Activated CD4-positive, alpha-beta T cell treated with anti-CD3 and anti-CD28 coated beads, Interleukin-2, amount 10 ng/mL, durations not matched to agents 7 days and 5 days (primary cell): ENCODE data around the gene SLC25A48. TPM values are rescaled to one million over a fixed set of nuclear protein-coding genes. Genes with fewer than 3 reads are reported as not detected.

Source experiments
- CTCF ChIA-PET: fragments of 350-600 bp; sonication (Branson Sonifier 250); formaldehyde crosslinking; loops from one replicate; lab custom pipeline; 2021; ENCODE audit warnings: antibody characterized with exemption; lab: Charles Lee
- POLR2A ChIA-PET: fragments of 350-600 bp; sonication (Branson Sonifier 250); formaldehyde crosslinking; loops from one replicate; lab custom pipeline; 2021; ENCODE audit warnings: antibody characterized with exemption; lab: Charles Lee
- DNase-seq: peaks from one replicate; pipeline ENCODE4 v3.0.0-alpha.2; 2020
- H3K27ac Mint-ChIP-seq: one replicate; pipeline ENCODE4 v1.8.0; 2021; ENCODE audit warnings: mild to moderate bottlenecking, moderate library complexity, mixed read lengths
- H3K27me3 Mint-ChIP-seq: one replicate; pipeline ENCODE4 v1.8.0; 2021; ENCODE audit warnings: mixed read lengths
- H3K36me3 Mint-ChIP-seq: one replicate; pipeline ENCODE4 v1.8.0; 2021; ENCODE audit warnings: low read depth, mixed read lengths
- H3K4me1 Mint-ChIP-seq: one replicate; pipeline ENCODE4 v1.8.0; 2021; ENCODE audit warnings: mixed read lengths
- H3K4me3 Mint-ChIP-seq: one replicate; pipeline ENCODE4 v1.8.0; 2021; ENCODE audit warnings: mild to moderate bottlenecking, moderate library complexity, mixed read lengths
- H3K9me3 Mint-ChIP-seq: one replicate; pipeline ENCODE4 v1.8.0; 2021; ENCODE audit warnings: mixed read lengths
- total RNA-seq, 2 experiments: library from RNA; stranded (reverse); gene quantifications; one replicate each; pipeline ENCODE4 v1.2.3, GENCODE V29; 2021

SLC25A48 gene
- total RNA-seq, 2 experiments from 2014 or later = not detected

GRCh38 chr5:135895474-135896006, 61.1 kb downstream of the SLC25A48 start, which contains the start of gene IL9:
TSS of gene IL9 (minus strand) at chr5:135895841. CDS start at chr5:135895816, 25 bp downstream.
- Mint-ChIP-seq H3K4me3 (no peak within 1 kb of the TSS), H3K9me3 (no peaks in the 10 kb centered on the region), H3K4me1 (peaks cover 5% of the 10 kb centered on the region), H3K27ac (no peak within 1 kb of the TSS), H3K27me3 (peaks cover 45% of the 10 kb centered on the region), H3K36me3 (no peaks in the 10 kb centered on the region)
- no peak for DNase-seq
- CTCF ChIA-PET = no interaction called here
- POLR2A ChIA-PET = no interaction called here

- Mint-ChIP-seq H3K27me3 (peaks cover 45% of the 10 kb centered on the region), H3K27ac (no peak overlapping the region), H3K36me3 (no peaks in the 10 kb centered on the region), H3K4me1 (no peaks in the 10 kb centered on the region), H3K4me3 (no peak overlapping the region), H3K9me3 (no peaks in the 10 kb centered on the region)
- ChIA-PET POLR2A (no interaction called here), CTCF (no interaction called here)
- DNase-seq = no peak
These were observed 64.2 kb downstream of the SLC25A48 start for GRCh38 chr5:135898651-135899050.

GRCh38 chr5:135900276-135900675, 65.8 kb downstream of the SLC25A48 start:
- ChIA-PET CTCF (no interaction called here), POLR2A (no interaction called here)
- H3K9me3 Mint-ChIP-seq = no peaks in the 10 kb centered on the region
- H3K27ac Mint-ChIP-seq = no peak overlapping the region
- no peak for DNase-seq
- no peaks in the 10 kb centered on the region for H3K4me1 Mint-ChIP-seq
- H3K36me3 Mint-ChIP-seq = no peaks in the 10 kb centered on the region
- H3K27me3 Mint-ChIP-seq = peaks cover 40% of the 10 kb centered on the region
- no peak overlapping the region for H3K4me3 Mint-ChIP-seq

- CTCF ChIA-PET = no interaction called here
These were observed 67.2 kb downstream of the SLC25A48 start for GRCh38 chr5:135901633-135902032.

GRCh38 chr5:135905144-135905543, 70.7 kb downstream of the SLC25A48 start:
- Mint-ChIP-seq H3K4me3 (no peak overlapping the region), H3K36me3 (no peaks in the 10 kb centered on the region), H3K9me3 (no peaks in the 10 kb centered on the region), H3K4me1 (no peaks in the 10 kb centered on the region), H3K27me3 (peaks cover 20% of the 10 kb centered on the region), H3K27ac (no peak overlapping the region)
- POLR2A ChIA-PET = no interaction called here
- DNase-seq = no peak
- CTCF ChIA-PET = no interaction called here

More at GRCh38 chr5:135901633-135902032, 67.2 kb downstream of the SLC25A48 start:
- no peaks in the 10 kb centered on the region for H3K36me3 Mint-ChIP-seq
- POLR2A ChIA-PET = no interaction called here
- no peaks in the 10 kb centered on the region for H3K4me1 Mint-ChIP-seq
- H3K9me3 Mint-ChIP-seq = no peaks in the 10 kb centered on the region
- no peak overlapping the region for H3K4me3 Mint-ChIP-seq
- no peak overlapping the region for H3K27ac Mint-ChIP-seq
- H3K27me3 Mint-ChIP-seq = peaks cover 31% of the 10 kb centered on the region
- no peak for DNase-seq

- ChIA-PET CTCF (no interaction called here), POLR2A (no interaction called here)
- DNase-seq = no peak
- H3K27ac Mint-ChIP-seq = no peak overlapping the region
- no peaks in the 10 kb centered on the region for H3K36me3 Mint-ChIP-seq
- no peak overlapping the region for H3K4me3 Mint-ChIP-seq
- H3K9me3 Mint-ChIP-seq = no peaks in the 10 kb centered on the region
- peaks cover 44% of the 10 kb centered on the region for H3K27me3 Mint-ChIP-seq
- H3K4me1 Mint-ChIP-seq = no peaks in the 10 kb centered on the region
These were observed 79.5 kb downstream of the SLC25A48 start for GRCh38 chr5:135913713-135914626.

GRCh38 chr5:135915466-135916001, 81.1 kb downstream of the SLC25A48 start:
- ChIA-PET POLR2A (no interaction called here), CTCF (no interaction called here)
- Mint-ChIP-seq H3K27me3 (peaks cover 45% of the 10 kb centered on the region), H3K4me3 (no peak overlapping the region), H3K27ac (no peak overlapping the region), H3K4me1 (no peaks in the 10 kb centered on the region), H3K9me3 (no peaks in the 10 kb centered on the region), H3K36me3 (no peaks in the 10 kb centered on the region)
- DNase-seq = no peak

GRCh38 chr5:135916638-135917263, 82.3 kb downstream of the SLC25A48 start:
- CTCF ChIA-PET = no interaction called here
- Mint-ChIP-seq H3K4me3 (no peak overlapping the region), H3K27me3 (peaks cover 42% of the 10 kb centered on the region)

GRCh38 chr5:135920199-135920598, 85.7 kb downstream of the SLC25A48 start:
- no peaks in the 10 kb centered on the region for H3K4me1 Mint-ChIP-seq
- H3K27me3 Mint-ChIP-seq = peaks cover 42% of the 10 kb centered on the region
- no peaks in the 10 kb centered on the region for H3K36me3 Mint-ChIP-seq
- H3K9me3 Mint-ChIP-seq = no peaks in the 10 kb centered on the region
- ChIA-PET POLR2A (no interaction called here), CTCF (interaction anchor here (0.6 kb wide), 1 partner anchor 24 kb away, joined by 3 read pairs; no protein-coding TSS in a partner anchor)
- H3K27ac Mint-ChIP-seq = no peak overlapping the region
- no peak for DNase-seq
- no peak overlapping the region for H3K4me3 Mint-ChIP-seq

More at GRCh38 chr5:135916638-135917263, 82.3 kb downstream of the SLC25A48 start:
- POLR2A ChIA-PET = no interaction called here
- H3K36me3 Mint-ChIP-seq = no peaks in the 10 kb centered on the region
- no peaks in the 10 kb centered on the region for H3K4me1 Mint-ChIP-seq
- no peak for DNase-seq
- H3K9me3 Mint-ChIP-seq = no peaks in the 10 kb centered on the region
- H3K27ac Mint-ChIP-seq = no peak overlapping the region

- CTCF ChIA-PET = no interaction called here
- H3K27me3 Mint-ChIP-seq = peaks cover 44% of the 10 kb centered on the region
- no peaks in the 10 kb centered on the region for H3K9me3 Mint-ChIP-seq
- POLR2A ChIA-PET = no interaction called here
- no peak for DNase-seq
- H3K27ac Mint-ChIP-seq = no peak overlapping the region
- no peaks in the 10 kb centered on the region for H3K36me3 Mint-ChIP-seq
- H3K4me3 Mint-ChIP-seq = no peak overlapping the region
- H3K4me1 Mint-ChIP-seq = no peaks in the 10 kb centered on the region
These were observed 86.9 kb downstream of the SLC25A48 start for GRCh38 chr5:135921388-135921787.

GRCh38 chr5:135930029-135930948, 95.8 kb downstream of the SLC25A48 start:
- Mint-ChIP-seq H3K27ac (no peak overlapping the region), H3K4me3 (no peak overlapping the region), H3K27me3 (peaks cover 60% of the 10 kb centered on the region)

GRCh38 chr5:135930949-135931295, 96.5 kb downstream of the SLC25A48 start:
- no peak for DNase-seq
- H3K27me3 Mint-ChIP-seq = peaks cover 59% of the 10 kb centered on the region
- ChIA-PET CTCF (no interaction called here), POLR2A (no interaction called here)
- H3K36me3 Mint-ChIP-seq = no peaks in the 10 kb centered on the region
- H3K9me3 Mint-ChIP-seq = no peaks in the 10 kb centered on the region
- H3K27ac Mint-ChIP-seq = no peak overlapping the region
- no peak overlapping the region for H3K4me3 Mint-ChIP-seq
- no peaks in the 10 kb centered on the region for H3K4me1 Mint-ChIP-seq

More at GRCh38 chr5:135930029-135930948, 95.8 kb downstream of the SLC25A48 start:
- no peak for DNase-seq
- H3K36me3 Mint-ChIP-seq = no peaks in the 10 kb centered on the region
- ChIA-PET POLR2A (no interaction called here), CTCF (no interaction called here)
- H3K9me3 Mint-ChIP-seq = no peaks in the 10 kb centered on the region
- no peaks in the 10 kb centered on the region for H3K4me1 Mint-ChIP-seq
